ENCODE results near the gene L1TD1. TPM values are rescaled to one million over a fixed set of nuclear protein-coding genes. Genes with fewer than 3 reads are reported as not detected.

The L1TD1 gene
- polyA plus RNA-seq, 1 donor from 2014 or later = not detected

GRCh38 chr1:62233926-62234450, 39.3 kb downstream of the L1TD1 start:
- no peak overlapping the region for H3K9ac ChIP-seq (ENCODE audit: low read length)
- no peaks in the 10 kb centered on the region for H3K36me3 ChIP-seq (ENCODE audit: insufficient read depth, low read length)
- no peak for TF ChIP-seq MXI1 (conservative IDR thresholded peaks at IDR 0.05; ENCODE audit: poor library complexity, severe bottlenecking)
- TF ChIP-seq POLR2AphosphoS5 (IDR thresholded peaks at IDR 0.05) = no peak
- no peak for TF ChIP-seq EP300 (conservative IDR thresholded peaks at IDR 0.05; ENCODE audit: poor library complexity, severe bottlenecking)
- no peak for TF ChIP-seq RAD21 (conservative IDR thresholded peaks at IDR 0.05)
- TF ChIP-seq, protein P1, sequence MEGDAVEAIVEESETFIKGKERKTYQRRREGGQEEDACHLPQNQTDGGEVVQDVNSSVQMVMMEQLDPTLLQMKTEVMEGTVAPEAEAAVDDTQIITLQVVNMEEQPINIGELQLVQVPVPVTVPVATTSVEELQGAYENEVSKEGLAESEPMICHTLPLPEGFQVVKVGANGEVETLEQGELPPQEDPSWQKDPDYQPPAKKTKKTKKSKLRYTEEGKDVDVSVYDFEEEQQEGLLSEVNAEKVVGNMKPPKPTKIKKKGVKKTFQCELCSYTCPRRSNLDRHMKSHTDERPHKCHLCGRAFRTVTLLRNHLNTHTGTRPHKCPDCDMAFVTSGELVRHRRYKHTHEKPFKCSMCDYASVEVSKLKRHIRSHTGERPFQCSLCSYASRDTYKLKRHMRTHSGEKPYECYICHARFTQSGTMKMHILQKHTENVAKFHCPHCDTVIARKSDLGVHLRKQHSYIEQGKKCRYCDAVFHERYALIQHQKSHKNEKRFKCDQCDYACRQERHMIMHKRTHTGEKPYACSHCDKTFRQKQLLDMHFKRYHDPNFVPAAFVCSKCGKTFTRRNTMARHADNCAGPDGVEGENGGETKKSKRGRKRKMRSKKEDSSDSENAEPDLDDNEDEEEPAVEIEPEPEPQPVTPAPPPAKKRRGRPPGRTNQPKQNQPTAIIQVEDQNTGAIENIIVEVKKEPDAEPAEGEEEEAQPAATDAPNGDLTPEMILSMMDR (IDR thresholded peaks at IDR 0.05; ENCODE audit: poor library complexity, severe bottlenecking) = no peak
- TF ChIP-seq TAF1 (IDR thresholded peaks at IDR 0.05; ENCODE audit: low read depth) = no peak
- no peak for TF ChIP-seq SMC3 (conservative IDR thresholded peaks at IDR 0.05; ENCODE audit: poor library complexity)
- no peak for TF ChIP-seq EZH2 (IDR thresholded peaks at IDR 0.05; ENCODE audit: borderline replicate concordance, insufficient read depth, low read length, poor library complexity, severe bottlenecking)
- TF ChIP-seq, protein P2, sequence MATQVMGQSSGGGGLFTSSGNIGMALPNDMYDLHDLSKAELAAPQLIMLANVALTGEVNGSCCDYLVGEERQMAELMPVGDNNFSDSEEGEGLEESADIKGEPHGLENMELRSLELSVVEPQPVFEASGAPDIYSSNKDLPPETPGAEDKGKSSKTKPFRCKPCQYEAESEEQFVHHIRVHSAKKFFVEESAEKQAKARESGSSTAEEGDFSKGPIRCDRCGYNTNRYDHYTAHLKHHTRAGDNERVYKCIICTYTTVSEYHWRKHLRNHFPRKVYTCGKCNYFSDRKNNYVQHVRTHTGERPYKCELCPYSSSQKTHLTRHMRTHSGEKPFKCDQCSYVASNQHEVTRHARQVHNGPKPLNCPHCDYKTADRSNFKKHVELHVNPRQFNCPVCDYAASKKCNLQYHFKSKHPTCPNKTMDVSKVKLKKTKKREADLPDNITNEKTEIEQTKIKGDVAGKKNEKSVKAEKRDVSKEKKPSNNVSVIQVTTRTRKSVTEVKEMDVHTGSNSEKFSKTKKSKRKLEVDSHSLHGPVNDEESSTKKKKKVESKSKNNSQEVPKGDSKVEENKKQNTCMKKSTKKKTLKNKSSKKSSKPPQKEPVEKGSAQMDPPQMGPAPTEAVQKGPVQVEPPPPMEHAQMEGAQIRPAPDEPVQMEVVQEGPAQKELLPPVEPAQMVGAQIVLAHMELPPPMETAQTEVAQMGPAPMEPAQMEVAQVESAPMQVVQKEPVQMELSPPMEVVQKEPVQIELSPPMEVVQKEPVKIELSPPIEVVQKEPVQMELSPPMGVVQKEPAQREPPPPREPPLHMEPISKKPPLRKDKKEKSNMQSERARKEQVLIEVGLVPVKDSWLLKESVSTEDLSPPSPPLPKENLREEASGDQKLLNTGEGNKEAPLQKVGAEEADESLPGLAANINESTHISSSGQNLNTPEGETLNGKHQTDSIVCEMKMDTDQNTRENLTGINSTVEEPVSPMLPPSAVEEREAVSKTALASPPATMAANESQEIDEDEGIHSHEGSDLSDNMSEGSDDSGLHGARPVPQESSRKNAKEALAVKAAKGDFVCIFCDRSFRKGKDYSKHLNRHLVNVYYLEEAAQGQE (IDR thresholded peaks at IDR 0.05; ENCODE audit: borderline replicate concordance) = no peak
- no peaks in the 10 kb centered on the region for H3K9me2 ChIP-seq (ENCODE audit: insufficient read depth, low read length)
- no peaks in the 10 kb centered on the region for H3K27me3 ChIP-seq (ENCODE audit: insufficient read depth, low read depth, low read length)
- no peak overlapping the region for H3K4me3 ChIP-seq (ENCODE audit: low read length)
- no peaks in the 10 kb centered on the region for H3K79me2 ChIP-seq (replicated peaks; ENCODE audit: insufficient read depth, low read length)
- no peak overlapping the region for H2AFZ ChIP-seq (ENCODE audit: low read depth, low read length)
- H3F3A ChIP-seq (ENCODE audit: insufficient read depth, low read length, poor library complexity, severe bottlenecking) = no peaks in the 10 kb centered on the region
- H3K4me2 ChIP-seq (ENCODE audit: low read length) = no peak overlapping the region
- H4K20me1 ChIP-seq (ENCODE audit: insufficient read depth) = no peaks in the 10 kb centered on the region
- H3K27ac ChIP-seq (ENCODE audit: low read length) = no peak overlapping the region
- H3K9me3 ChIP-seq (ENCODE audit: low read length) = no peaks in the 10 kb centered on the region

- Histone ChIP-seq H3K9me3 (ENCODE audit: low read length) (no peaks in the 10 kb centered on the region), H3K27ac (ENCODE audit: low read length) (no peak overlapping the region), H3K9ac (ENCODE audit: low read length) (no peak overlapping the region), H3K79me2 (replicated peaks; ENCODE audit: insufficient read depth, low read length) (no peaks in the 10 kb centered on the region), H3F3A (ENCODE audit: insufficient read depth, low read length, poor library complexity, severe bottlenecking) (no peaks in the 10 kb centered on the region), H3K36me3 (ENCODE audit: insufficient read depth, low read length) (no peaks in the 10 kb centered on the region), H3K4me3 (ENCODE audit: low read length) (no peak overlapping the region), H3K9me2 (ENCODE audit: insufficient read depth, low read length) (no peaks in the 10 kb centered on the region), H3K27me3 (ENCODE audit: insufficient read depth, low read depth, low read length) (no peaks in the 10 kb centered on the region), H3K4me2 (ENCODE audit: low read length) (no peak overlapping the region), H4K20me1 (ENCODE audit: insufficient read depth) (no peaks in the 10 kb centered on the region), H2AFZ (ENCODE audit: low read depth, low read length) (no peak overlapping the region)
- no peak for TF ChIP-seq EZH2 (IDR thresholded peaks at IDR 0.05; ENCODE audit: borderline replicate concordance, insufficient read depth, low read length, poor library complexity, severe bottlenecking)
- TF ChIP-seq, protein P1 (IDR thresholded peaks at IDR 0.05; ENCODE audit: poor library complexity, severe bottlenecking) = no peak
- TF ChIP-seq, protein P2 (IDR thresholded peaks at IDR 0.05; ENCODE audit: borderline replicate concordance) = no peak
- no peak for TF ChIP-seq RAD21 (conservative IDR thresholded peaks at IDR 0.05)
- TF ChIP-seq TAF1 (IDR thresholded peaks at IDR 0.05; ENCODE audit: low read depth) = no peak
- no peak for TF ChIP-seq SMC3 (conservative IDR thresholded peaks at IDR 0.05; ENCODE audit: poor library complexity)
- TF ChIP-seq EP300 (conservative IDR thresholded peaks at IDR 0.05; ENCODE audit: poor library complexity, severe bottlenecking) = no peak
These were observed 40.0 kb downstream of the L1TD1 start for GRCh38 chr1:62234688-62235087.

All from neural cell (in vitro differentiated cells).